OCI-LY3 (cell line): ENCODE measurements around the gene ASIC4.

Experiments used
- H2AFZ ChIP-seq: fragments of 200-600, 300-600 bp; shearing (Covaris generic); 2 replicates; pipeline ENCODE4 v1.6.0; 2014; ENCODE audit warnings: antibody characterized with exemption, low read depth, low read length
- H3K27ac ChIP-seq: fragments of 200-600, 300-600 bp; sonication (generic); 2 replicates; pipeline ENCODE4 v1.5.1; 2014; ENCODE audit warnings: mild to moderate bottlenecking, low read length, moderate library complexity, mixed read lengths
- H3K27me3 ChIP-seq: fragments of 200-600, 300-600 bp; sonication (generic); 2 replicates; pipeline ENCODE4 v1.6.1; 2014; ENCODE audit warnings: low read depth, low read length, mixed read lengths
- H3K36me3 ChIP-seq: fragments of 200-600, 300-600 bp; sonication (generic); replicated peaks from 2 replicates; pipeline ENCODE3; 2014; ENCODE audit warnings: low read depth, low read length, mixed read lengths
- H3K4me1 ChIP-seq: fragments of 300-600, 200-600 bp; sonication (generic); 2 replicates; pipeline ENCODE4 v1.6.1; 2014; ENCODE audit warnings: low read length, mixed read lengths
- H3K4me2 ChIP-seq: fragments of 200-600, 300-600 bp; sonication (generic); 2 replicates; pipeline ENCODE4 v1.6.1; 2014; ENCODE audit warnings: low read length, mixed read lengths
- H3K4me3 ChIP-seq: fragments of 300-600, 200-600 bp; sonication (generic); 2 replicates; pipeline ENCODE4 v1.5.1; 2014; ENCODE audit warnings: antibody characterized with exemption, mild to moderate bottlenecking, low read length, moderate library complexity
- H3K79me2 ChIP-seq: fragments of 300-600, 200-600 bp; shearing (Covaris generic); 2 replicates; pipeline ENCODE4 v1.6.1; 2014; ENCODE audit warnings: mild to moderate bottlenecking, low read length, mixed read lengths
- H3K9ac ChIP-seq: fragments of 300-600, 200-600 bp; shearing (Covaris generic); 2 replicates; pipeline ENCODE4 v1.6.0; 2014; ENCODE audit warnings: mild to moderate bottlenecking, low read length, moderate library complexity
- H3K9me3 ChIP-seq: fragments of 200-600, 300-600 bp; shearing (Covaris generic); 2 replicates; pipeline ENCODE4 v1.6.1; 2014; ENCODE audit warnings: low read length, mixed read lengths; ENCODE audit not compliant: insufficient read depth
- H4K20me1 ChIP-seq: fragments of 200-600, 300-600 bp; sonication (generic); 2 replicates; pipeline ENCODE4 v1.6.1; 2016; ENCODE audit warnings: low read length, mixed read lengths; ENCODE audit not compliant: insufficient read depth
- CTCF ChIP-seq: fragments of 200-600, 300-600 bp; sonication (generic); IDR thresholded peaks from 2 replicates; pipeline ENCODE4 v1.5.1; 2014; ENCODE audit warnings: antibody characterized with exemption, low read length, low read depth
- EZH2phosphoT487 ChIP-seq: fragments of 200-600 bp; shearing (Covaris generic); IDR thresholded peaks from 2 replicates; pipeline ENCODE4 v1.6.1; 2018; ENCODE audit warnings: antibody characterized with exemption, mixed run types, low read depth

The ASIC4 gene

GRCh38 chr2:219491278-219491963 is 22.9 kb upstream of the ASIC4 start:
- H4K20me1 ChIP-seq: no peaks in the 10 kb centered on the region
- no peak for TF ChIP-seq EZH2phosphoT487
- TF ChIP-seq CTCF: no peak
- H3K9ac ChIP-seq: no peak overlapping the region
- no peak overlapping the region for H3K4me2 ChIP-seq
- no peak overlapping the region for H3K4me3 ChIP-seq
- H3K27me3 ChIP-seq: peaks cover 8% of the 10 kb centered on the region; the same call in 1 of the 2 replicates
- H3K36me3 ChIP-seq: no peaks in the 10 kb centered on the region
- H3K4me1 ChIP-seq: peaks cover 4% of the 10 kb centered on the region; the same call in 1 of the 2 replicates
- H3K79me2 ChIP-seq: no peaks in the 10 kb centered on the region
- H3K9me3 ChIP-seq: no peaks in the 10 kb centered on the region
- H2AFZ ChIP-seq: no peak overlapping the region
- no peak overlapping the region for H3K27ac ChIP-seq

DNA sequence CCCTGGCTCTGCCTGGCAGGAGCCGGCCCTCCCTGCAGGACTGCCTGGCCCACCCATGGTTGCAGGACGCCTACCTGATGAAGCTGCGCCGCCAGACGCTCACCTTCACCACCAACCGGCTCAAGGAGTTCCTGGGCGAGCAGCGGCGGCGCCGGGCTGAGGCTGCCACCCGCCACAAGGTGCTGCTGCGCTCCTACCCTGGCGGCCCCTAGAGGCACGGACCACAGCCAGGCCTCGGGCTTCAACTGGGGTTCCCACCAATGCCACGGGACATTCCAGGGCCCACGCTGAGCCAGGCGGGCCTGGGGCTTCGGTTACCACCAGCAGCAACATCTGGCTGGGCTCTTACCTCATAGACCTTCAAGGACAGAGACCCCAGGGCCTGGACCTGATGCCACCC is 21.7 kb upstream of the ASIC4 start:
- no peaks in the 10 kb centered on the region for H3K36me3 ChIP-seq
- no peaks in the 10 kb centered on the region for H4K20me1 ChIP-seq
- H3K4me3 ChIP-seq: no peak overlapping the region
- no peak overlapping the region for H2AFZ ChIP-seq
- H3K4me1 ChIP-seq: peaks cover 4% of the 10 kb centered on the region; the same call in 1 of the 2 replicates
- TF ChIP-seq CTCF (no peak), EZH2phosphoT487 (no peak)
- peaks cover 8% of the 10 kb centered on the region; the same call in 1 of the 2 replicates for H3K27me3 ChIP-seq
- H3K9me3 ChIP-seq: no peaks in the 10 kb centered on the region
- H3K79me2 ChIP-seq: no peaks in the 10 kb centered on the region
- H3K4me2 ChIP-seq: no peak overlapping the region
- no peak overlapping the region for H3K27ac ChIP-seq
- H3K9ac ChIP-seq: no peak overlapping the region

- Histone ChIP-seq H3K4me2 (no peak overlapping the region), H4K20me1 (no peaks in the 10 kb centered on the region), H3K79me2 (no peaks in the 10 kb centered on the region), H3K27ac (no peak overlapping the region), H2AFZ (no peak overlapping the region), H3K36me3 (no peaks in the 10 kb centered on the region), H3K9ac (no peak overlapping the region), H3K9me3 (no peaks in the 10 kb centered on the region), H3K4me3 (no peak overlapping the region), H3K27me3 (peaks cover 8% of the 10 kb centered on the region; the same call in 1 of the 2 replicates), H3K4me1 (peaks cover 4% of the 10 kb centered on the region; the same call in 1 of the 2 replicates)
- TF ChIP-seq EZH2phosphoT487: no peak
- TF ChIP-seq CTCF: no peak
Measured at GRCh38 chr2:219493086-219493485, 21.2 kb upstream of the ASIC4 start.

GRCh38 chr2:219494952-219495530 is 19.2 kb upstream of the ASIC4 start:
- no peaks in the 10 kb centered on the region for H4K20me1 ChIP-seq
- no peak overlapping the region for H3K27ac ChIP-seq
- peaks cover 8% of the 10 kb centered on the region; the same call in 1 of the 2 replicates for H3K27me3 ChIP-seq
- H3K4me3 ChIP-seq: no peak overlapping the region
- no peak overlapping the region for H3K9ac ChIP-seq
- H3K36me3 ChIP-seq: no peaks in the 10 kb centered on the region
- no peak overlapping the region for H2AFZ ChIP-seq
- peaks cover 11% of the 10 kb centered on the region for H3K4me1 ChIP-seq
- TF ChIP-seq EZH2phosphoT487 (no peak), CTCF (no peak)
- peak overlapping the region; percentile 47; the same call in 1 of the 2 replicates for H3K4me2 ChIP-seq
- no peaks in the 10 kb centered on the region for H3K9me3 ChIP-seq
- peaks cover 11% of the 10 kb centered on the region for H3K79me2 ChIP-seq
